A549 (cell line): ENCODE results near the gene GPR108. TPM values are rescaled to one million over a fixed set of nuclear protein-coding genes. Genes with fewer than 3 reads are reported as not detected.

Source experiments
- ATAC-seq, 2 experiments: fragments of 200-7000 bp in 1 of 2; fragments of >200 bp in 1 of 2; cut with Nextera tagmentation in 1 of 2; cut with Tn5 transposase in 1 of 2; 3 replicates each; pipeline versions ENCODE4 v1.8.0 to v1.9.1; 2018 to 2020; ENCODE audit warnings: mild to moderate bottlenecking in 1 of 2, moderate library complexity in 1 of 2
- CTCF ChIA-PET: fragments of 300-600 bp; sonication (Branson Sonifier 250); formaldehyde crosslinking; extraction: SDS; loops from one replicate; lab custom pipeline; 2021; ENCODE audit warnings: antibody characterized with exemption, inconsistent platforms; lab: Yijun Ruan, JAX
- POLR2A ChIA-PET: fragments of 350-600 bp; formaldehyde crosslinking; extraction: SDS; loops from one replicate; lab custom pipeline; 2021; ENCODE audit warnings: antibody characterized with exemption, inconsistent platforms; lab: Yijun Ruan, JAX
- DNase-seq, 2 experiments: peaks; one replicate each; pipeline versions ENCODE4 v3.0.0 to v3.0.0-alpha.2; 2011 to 2016; ENCODE audit warnings: low read depth in 1 of 2, low spot score in 1 of 2
- FAIRE-seq: peaks from 2 replicates; lab custom pipeline; 2011; peaks lifted over from hg19 to GRCh38; lab: Jason Lieb, UNC
- H3K27ac ChIP-seq, 2 experiments: fragments of >200 bp; sonication (Bioruptor Twin); formaldehyde crosslinking; 3 replicates each; pipeline ENCODE4 v1.5.1; 2016 to 2017
- H3K4me1 ChIP-seq: fragments of >200 bp; sonication (Bioruptor Twin); formaldehyde crosslinking; 3 replicates; pipeline ENCODE4 v1.6.1; 2016
- H3K4me2 ChIP-seq: fragments of >200 bp; sonication (Bioruptor Twin); formaldehyde crosslinking; 3 replicates; pipeline ENCODE4 v1.6.1; 2016
- H3K4me3 ChIP-seq: fragments of >200 bp; sonication (Bioruptor Twin); formaldehyde crosslinking; 3 replicates; pipeline ENCODE4 v1.5.1; 2016
- H3K9me3 ChIP-seq: fragments of >200 bp; sonication (Bioruptor Twin); formaldehyde crosslinking; 3 replicates; pipeline ENCODE4 v1.6.1; 2016
- CHD2 ChIP-seq: fragments of 150-350 bp; IDR thresholded peaks from 2 replicates; pipeline ENCODE4 v1.6.1; 2014; ENCODE audit warnings: low read length; ENCODE audit not compliant: partially characterized antibody
- HDAC2 ChIP-seq: fragments of 200-600 bp; sonication (generic); IDR thresholded peaks from 2 replicates; pipeline ENCODE4 v1.6.1; 2016
- KDM1A ChIP-seq: fragments of 200-600 bp; sonication (generic); IDR thresholded peaks from 2 replicates; pipeline ENCODE4 v1.6.1; 2016; ENCODE audit warnings: low read depth, mild to moderate bottlenecking
- NFE2L2 ChIP-seq: fragments of 150-350 bp; conservative IDR thresholded peaks from 2 replicates; pipeline ENCODE4 v1.6.1; 2014; ENCODE audit warnings: low read length
- RAD21 ChIP-seq, 2 experiments: fragments of >200 bp in 1 of 2; sonication (Bioruptor Twin) in 1 of 2; formaldehyde crosslinking in 1 of 2; IDR thresholded peaks in 1 of 2; conservative IDR thresholded peaks in 1 of 2; 2 replicates in 1 of 2; 3 replicates in 1 of 2; pipeline ENCODE4 v1.6.1; 2012 to 2018; ENCODE audit warnings: inconsistent platforms in 1 of 2
- RCOR1 ChIP-seq: fragments of 150-350 bp; IDR thresholded peaks from 2 replicates; pipeline ENCODE4 v1.6.1; 2014; ENCODE audit warnings: antibody characterized with exemption, low read length, low read depth
- SMC3 ChIP-seq: fragments of >200 bp; sonication (Bioruptor Twin); formaldehyde crosslinking; IDR thresholded peaks from 3 replicates; pipeline ENCODE4 v1.6.1; 2018; ENCODE audit warnings: inconsistent platforms
- TP53 ChIP-seq: fragments of 250-450 bp; sonication (Bioruptor Pico); IDR thresholded peaks from 2 replicates; pipeline ENCODE4 v1.5.0; 2021; ENCODE audit warnings: mild to moderate bottlenecking, moderate library complexity
- WGBS: methylation state at CpG from one replicate; pipeline ENCODE4 v1.1.6; 2017; ENCODE audit errors: missing lambda C conversion rate; 5-methylcytosine and 5-hydroxymethylcytosine counted together
- polyA plus RNA-seq, 4 experiments: library from polyadenylated mRNA; depleted of rRNA in 3 of 4; stranded (reverse); fragments of >200 nt; fragmentation: RNase III in 1 of 4; extraction: RNeasy Plus Mini Kit Qiagen cat#74134 plus additional on column Dnase treatment in 1 of 4; gene quantifications; 2 replicates in 3 of 4; 3 replicates in 1 of 4; pipeline ENCODE4 v1.2.3, GENCODE V29; 2011 to 2017
- TF ChIP-seq, protein P1 (sequence below): fragments of >200 bp; sonication (Bioruptor Twin); formaldehyde crosslinking; IDR thresholded peaks from 3 replicates; pipeline ENCODE4 v1.5.1; 2016
- TF ChIP-seq, protein P2 (sequence below): fragments of >200 bp; sonication (Bioruptor Twin); formaldehyde crosslinking; IDR thresholded peaks from 3 replicates; pipeline ENCODE4 v1.6.1; 2016
- TF ChIP-seq, protein P3 (sequence below): fragments of 250-450 bp; sonication (Bioruptor Pico); IDR thresholded peaks from 2 replicates; pipeline ENCODE4 v1.5.0; 2021; ENCODE audit warnings: mild to moderate bottlenecking, moderate library complexity, borderline replicate concordance
- TF ChIP-seq, protein P4 (sequence below): fragments of 450-650 bp; IDR thresholded peaks from 2 replicates; pipeline ENCODE4 v1.6.1; 2014; ENCODE audit warnings: antibody characterized with exemption

Gene GPR108
- polyA plus RNA-seq, 2 of the 4 experiments (the other 2 are of a cell fraction): 36.4 to 50.2 TPM

DNA sequence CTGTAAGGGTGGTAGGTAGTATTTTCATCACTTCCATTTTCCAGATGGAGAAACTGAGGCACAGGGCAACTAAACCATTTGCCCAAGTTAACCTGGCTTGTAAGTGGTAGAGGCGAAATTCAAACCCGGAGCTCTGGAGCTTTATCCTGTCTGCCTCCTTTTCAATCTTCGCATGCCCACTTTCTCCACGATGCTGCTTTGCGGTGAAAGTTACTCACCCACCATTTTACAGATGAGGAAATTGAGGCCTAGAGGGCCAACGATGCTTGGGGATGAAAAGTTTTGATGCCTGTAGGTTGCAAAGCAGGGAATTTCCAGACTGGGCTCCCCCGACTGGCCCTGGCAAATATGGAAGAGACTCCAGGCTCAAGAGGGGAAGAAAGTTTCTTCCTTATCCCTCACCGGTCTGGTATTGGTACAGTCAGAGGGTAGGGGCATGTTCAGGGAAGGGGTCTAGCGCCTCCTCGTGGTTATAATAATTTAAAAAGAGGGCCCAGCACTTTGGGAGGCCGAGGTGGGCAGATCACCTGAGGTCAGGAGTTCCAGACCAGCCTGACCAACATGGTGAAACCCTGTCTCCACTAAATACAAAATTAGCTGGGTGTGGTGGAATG is 31.7 kb upstream of the GPR108 start:
- no peak overlapping the region for H3K4me2 ChIP-seq
- DNase-seq (peak in 1 of 2 experiments; percentile 46), FAIRE-seq (no peak), ATAC-seq (no peak)
- H3K4me3 ChIP-seq: no peak overlapping the region
- H3K9me3 ChIP-seq: no peaks in the 10 kb centered on the region
- POLR2A ChIA-PET: no interaction called here
- H3K4me1 ChIP-seq: peaks cover 22% of the 10 kb centered on the region
- TF ChIP-seq RCOR1 (no peak), HDAC2 (peak; percentile 57; the same call in 1 of the 2 replicates), RAD21 (conservative IDR thresholded peaks at IDR 0.05 in 1 of 2, IDR thresholded peaks at IDR 0.05 in 1 of 2) (peak; percentile 24 to 45; a peak in 1 of 5 replicates), SMC3 (peak; percentile 29; the same call in 1 of the 3 replicates), KDM1A (0 out of 2 replicates have a peak, but pooled peaks have one; percentile 69)
- TF ChIP-seq, protein P1, sequence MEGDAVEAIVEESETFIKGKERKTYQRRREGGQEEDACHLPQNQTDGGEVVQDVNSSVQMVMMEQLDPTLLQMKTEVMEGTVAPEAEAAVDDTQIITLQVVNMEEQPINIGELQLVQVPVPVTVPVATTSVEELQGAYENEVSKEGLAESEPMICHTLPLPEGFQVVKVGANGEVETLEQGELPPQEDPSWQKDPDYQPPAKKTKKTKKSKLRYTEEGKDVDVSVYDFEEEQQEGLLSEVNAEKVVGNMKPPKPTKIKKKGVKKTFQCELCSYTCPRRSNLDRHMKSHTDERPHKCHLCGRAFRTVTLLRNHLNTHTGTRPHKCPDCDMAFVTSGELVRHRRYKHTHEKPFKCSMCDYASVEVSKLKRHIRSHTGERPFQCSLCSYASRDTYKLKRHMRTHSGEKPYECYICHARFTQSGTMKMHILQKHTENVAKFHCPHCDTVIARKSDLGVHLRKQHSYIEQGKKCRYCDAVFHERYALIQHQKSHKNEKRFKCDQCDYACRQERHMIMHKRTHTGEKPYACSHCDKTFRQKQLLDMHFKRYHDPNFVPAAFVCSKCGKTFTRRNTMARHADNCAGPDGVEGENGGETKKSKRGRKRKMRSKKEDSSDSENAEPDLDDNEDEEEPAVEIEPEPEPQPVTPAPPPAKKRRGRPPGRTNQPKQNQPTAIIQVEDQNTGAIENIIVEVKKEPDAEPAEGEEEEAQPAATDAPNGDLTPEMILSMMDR: peak; percentile 26; the same call in 1 of the 3 replicates
- TF ChIP-seq, all 56 proteins: peak for 5
- CTCF ChIA-PET: interaction anchor here (0.6 to 4.8 kb wide), 12 partner anchors 10 to 311 kb away, joined by 3 to 20 read pairs (median 4); partner anchors contain the start of gene GPR108
- no peak overlapping the region for H3K27ac ChIP-seq
- WGBS: 55% methylated on average over 11 of the region's 11 CpGs

DNA sequence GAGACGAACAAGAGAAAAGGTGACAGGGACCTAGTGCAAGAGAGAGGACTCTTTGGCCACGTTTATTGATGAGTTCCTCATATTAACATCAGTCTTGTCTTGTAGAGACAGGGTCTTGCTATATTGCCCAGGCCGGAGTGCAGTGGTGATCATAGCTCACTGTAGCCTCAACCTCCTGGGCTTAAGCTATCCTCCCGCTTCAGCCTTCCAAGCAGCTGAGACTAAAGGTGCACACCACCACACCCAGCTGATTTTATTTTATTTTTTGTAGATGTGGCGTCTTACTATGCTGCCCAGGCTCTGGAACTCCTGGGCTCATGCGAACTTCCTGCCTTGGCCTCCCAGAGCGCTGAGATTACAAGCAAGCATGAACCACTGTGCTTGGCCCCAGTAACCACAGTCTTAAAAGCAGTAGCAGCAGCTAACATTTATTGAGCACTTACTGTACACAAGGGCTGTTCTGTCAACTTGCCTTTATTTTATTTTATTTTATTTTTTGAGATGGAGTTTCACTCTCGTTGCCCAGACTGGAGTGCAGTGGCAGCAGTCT is 30.9 kb upstream of the GPR108 start:
- ATAC-seq: no peak
- ChIA-PET CTCF (interaction anchor here (0.7 to 4.8 kb wide), 11 partner anchors 11 to 251 kb away, joined by 3 to 20 read pairs (median 4); partner anchors contain the start of gene GPR108), POLR2A (interaction anchor here (2.1 kb wide), 1 partner anchor 33 kb away, joined by 10 read pairs; no protein-coding TSS in a partner anchor)
- FAIRE-seq: no peak
- peaks cover 22% of the 10 kb centered on the region for H3K4me1 ChIP-seq
- peak overlapping the region; percentile 60 for H3K4me3 ChIP-seq
- WGBS: 47% methylated on average over 8 of the region's 8 CpGs
- H3K4me2 ChIP-seq: peak overlapping the region; percentile 84
- no peaks in the 10 kb centered on the region for H3K9me3 ChIP-seq
- peak overlapping the region; percentile 76 to 87 for H3K27ac ChIP-seq
- no peak for DNase-seq
- TF ChIP-seq, protein P2, sequence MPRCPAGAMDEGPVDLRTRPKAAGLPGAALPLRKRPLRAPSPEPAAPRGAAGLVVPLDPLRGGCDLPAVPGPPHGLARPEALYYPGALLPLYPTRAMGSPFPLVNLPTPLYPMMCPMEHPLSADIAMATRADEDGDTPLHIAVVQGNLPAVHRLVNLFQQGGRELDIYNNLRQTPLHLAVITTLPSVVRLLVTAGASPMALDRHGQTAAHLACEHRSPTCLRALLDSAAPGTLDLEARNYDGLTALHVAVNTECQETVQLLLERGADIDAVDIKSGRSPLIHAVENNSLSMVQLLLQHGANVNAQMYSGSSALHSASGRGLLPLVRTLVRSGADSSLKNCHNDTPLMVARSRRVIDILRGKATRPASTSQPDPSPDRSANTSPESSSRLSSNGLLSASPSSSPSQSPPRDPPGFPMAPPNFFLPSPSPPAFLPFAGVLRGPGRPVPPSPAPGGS: no peak
- TF ChIP-seq, protein P3, sequence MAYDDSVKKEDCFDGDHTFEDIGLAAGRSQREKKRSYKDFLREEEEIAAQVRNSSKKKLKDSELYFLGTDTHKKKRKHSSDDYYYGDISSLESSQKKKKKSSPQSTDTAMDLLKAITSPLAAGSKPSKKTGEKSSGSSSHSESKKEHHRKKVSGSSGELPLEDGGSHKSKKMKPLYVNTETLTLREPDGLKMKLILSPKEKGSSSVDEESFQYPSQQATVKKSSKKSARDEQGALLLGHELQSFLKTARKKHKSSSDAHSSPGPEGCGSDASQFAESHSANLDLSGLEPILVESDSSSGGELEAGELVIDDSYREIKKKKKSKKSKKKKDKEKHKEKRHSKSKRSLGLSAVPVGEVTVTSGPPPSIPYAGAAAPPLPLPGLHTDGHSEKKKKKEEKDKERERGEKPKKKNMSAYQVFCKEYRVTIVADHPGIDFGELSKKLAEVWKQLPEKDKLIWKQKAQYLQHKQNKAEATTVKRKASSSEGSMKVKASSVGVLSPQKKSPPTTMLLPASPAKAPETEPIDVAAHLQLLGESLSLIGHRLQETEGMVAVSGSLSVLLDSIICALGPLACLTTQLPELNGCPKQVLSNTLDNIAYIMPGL: no peak
- TF ChIP-seq NFE2L2 (no peak), CHD2 (no peak), TP53 (CRISPR knock-in tag) (no peak)
- TF ChIP-seq, protein P4, sequence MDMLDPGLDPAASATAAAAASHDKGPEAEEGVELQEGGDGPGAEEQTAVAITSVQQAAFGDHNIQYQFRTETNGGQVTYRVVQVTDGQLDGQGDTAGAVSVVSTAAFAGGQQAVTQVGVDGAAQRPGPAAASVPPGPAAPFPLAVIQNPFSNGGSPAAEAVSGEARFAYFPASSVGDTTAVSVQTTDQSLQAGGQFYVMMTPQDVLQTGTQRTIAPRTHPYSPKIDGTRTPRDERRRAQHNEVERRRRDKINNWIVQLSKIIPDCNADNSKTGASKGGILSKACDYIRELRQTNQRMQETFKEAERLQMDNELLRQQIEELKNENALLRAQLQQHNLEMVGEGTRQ: no peak
